ENCODE data around the gene TCF12.

TCF12 gene

DNA sequence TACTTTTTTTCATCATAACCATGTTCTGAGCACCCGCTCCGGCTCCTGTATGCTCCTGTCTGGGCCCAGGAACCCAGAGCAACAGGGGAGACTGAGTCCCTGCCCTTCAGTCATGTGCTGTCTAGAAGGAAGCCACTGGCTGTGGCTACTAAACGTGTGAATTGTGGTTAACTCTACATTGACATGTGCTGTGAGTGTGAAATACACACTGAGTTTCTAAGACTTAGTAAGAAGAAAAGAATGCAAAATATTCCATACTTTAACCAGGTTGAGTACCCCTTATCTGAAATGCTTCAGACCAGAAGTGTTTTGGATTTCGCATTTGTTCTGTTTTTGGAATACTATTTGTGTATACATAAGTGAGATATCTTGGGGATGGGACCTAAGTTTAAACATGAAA, 415.0 kb downstream of the TCF12 start:
- Mint-ChIP-seq H3K9me3 (no peaks in the 10 kb centered on the region), H3K27ac (no peak overlapping the region), H3K27me3 (peaks cover 20% of the 10 kb centered on the region), H3K4me1 (ENCODE audit: low read depth) (peaks cover 2% of the 10 kb centered on the region), H3K4me3 (no peak overlapping the region), H3K36me3 (ENCODE audit: low read depth) (no peaks in the 10 kb centered on the region)
- DNase-seq = no peak

DNA sequence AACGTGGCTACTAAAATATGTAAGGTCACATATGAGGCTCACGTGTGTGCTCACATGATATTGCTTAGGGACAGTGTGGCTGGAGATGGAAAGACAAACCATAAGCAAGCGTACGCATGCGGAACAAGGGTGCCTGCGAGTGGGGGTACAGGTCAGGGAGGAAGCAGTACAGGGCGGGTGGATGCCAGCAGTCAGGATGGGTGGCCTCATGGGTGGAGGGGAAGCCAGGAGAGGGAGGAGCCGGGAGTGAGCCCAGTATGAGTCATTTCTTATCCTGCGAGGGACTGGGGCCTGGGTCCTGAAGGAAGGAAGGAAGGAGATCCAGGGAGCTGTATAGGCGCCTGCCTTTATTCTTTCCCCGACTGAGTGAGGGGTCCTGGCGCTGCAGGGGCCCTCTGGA, 415.8 kb downstream of the TCF12 start:
- Mint-ChIP-seq H3K27me3 (peaks cover 22% of the 10 kb centered on the region), H3K27ac (no peak overlapping the region), H3K36me3 (ENCODE audit: low read depth) (no peaks in the 10 kb centered on the region), H3K9me3 (no peaks in the 10 kb centered on the region), H3K4me1 (ENCODE audit: low read depth) (peaks cover 2% of the 10 kb centered on the region), H3K4me3 (no peak overlapping the region)
- DNase-seq = no peak

DNA sequence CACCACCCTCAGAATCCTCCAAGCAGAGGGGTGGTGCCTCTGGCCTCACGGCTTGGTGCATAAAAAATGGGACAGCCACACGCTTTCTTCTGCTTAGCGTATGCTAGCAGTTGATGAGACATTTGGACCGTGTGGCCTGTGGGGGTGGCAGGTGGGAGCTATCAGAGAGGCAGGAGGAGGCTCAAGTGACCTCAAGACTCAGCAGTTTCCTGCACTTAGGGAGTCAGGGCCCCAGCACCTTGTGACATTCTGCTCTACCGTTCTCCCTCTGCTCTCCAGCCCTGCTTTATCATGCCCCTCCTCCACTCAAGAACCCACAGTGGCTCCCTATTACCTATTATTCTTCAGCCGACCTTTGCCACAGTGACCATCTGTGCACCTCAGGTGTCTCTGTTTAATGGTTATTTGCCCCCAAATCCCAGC, 416.9 kb downstream of the TCF12 start:
- peaks cover 23% of the 10 kb centered on the region for H3K27me3 Mint-ChIP-seq
- H3K4me3 Mint-ChIP-seq = no peak overlapping the region

DNA sequence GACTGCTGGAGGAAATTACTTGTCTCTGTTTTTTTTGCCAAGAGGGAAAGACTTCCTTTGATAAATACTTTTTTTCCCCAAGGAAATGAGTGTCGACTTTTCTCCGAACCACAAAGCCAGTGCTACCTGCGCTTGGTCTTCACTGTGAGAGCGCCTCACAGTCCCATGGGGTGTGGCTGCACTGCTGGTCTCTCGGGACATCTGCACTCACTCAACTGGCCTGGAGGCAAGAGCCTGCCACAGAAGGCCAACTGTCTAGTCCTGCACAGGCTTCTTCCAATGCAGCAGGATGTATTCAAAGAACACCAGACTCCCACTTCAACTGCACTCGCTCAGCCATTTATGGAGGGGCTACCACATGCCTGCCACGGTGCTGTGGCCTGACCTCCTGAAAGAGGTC, 417.3 kb downstream of the TCF12 start:
- no peak for DNase-seq
- no peaks in the 10 kb centered on the region for H3K9me3 Mint-ChIP-seq
- H3K27me3 Mint-ChIP-seq = peaks cover 23% of the 10 kb centered on the region
- no peaks in the 10 kb centered on the region for H3K4me1 Mint-ChIP-seq (ENCODE audit: low read depth)
- no peaks in the 10 kb centered on the region for H3K36me3 Mint-ChIP-seq (ENCODE audit: low read depth)
- H3K4me3 Mint-ChIP-seq = no peak overlapping the region
- no peak overlapping the region for H3K27ac Mint-ChIP-seq

More for the DNA sequence above, 416.9 kb downstream of the TCF12 start:
- no peak for DNase-seq
- H3K36me3 Mint-ChIP-seq (ENCODE audit: low read depth) = no peaks in the 10 kb centered on the region
- no peaks in the 10 kb centered on the region for H3K9me3 Mint-ChIP-seq
- peaks cover 1% of the 10 kb centered on the region for H3K4me1 Mint-ChIP-seq (ENCODE audit: low read depth)
- H3K27ac Mint-ChIP-seq = no peak overlapping the region

DNA sequence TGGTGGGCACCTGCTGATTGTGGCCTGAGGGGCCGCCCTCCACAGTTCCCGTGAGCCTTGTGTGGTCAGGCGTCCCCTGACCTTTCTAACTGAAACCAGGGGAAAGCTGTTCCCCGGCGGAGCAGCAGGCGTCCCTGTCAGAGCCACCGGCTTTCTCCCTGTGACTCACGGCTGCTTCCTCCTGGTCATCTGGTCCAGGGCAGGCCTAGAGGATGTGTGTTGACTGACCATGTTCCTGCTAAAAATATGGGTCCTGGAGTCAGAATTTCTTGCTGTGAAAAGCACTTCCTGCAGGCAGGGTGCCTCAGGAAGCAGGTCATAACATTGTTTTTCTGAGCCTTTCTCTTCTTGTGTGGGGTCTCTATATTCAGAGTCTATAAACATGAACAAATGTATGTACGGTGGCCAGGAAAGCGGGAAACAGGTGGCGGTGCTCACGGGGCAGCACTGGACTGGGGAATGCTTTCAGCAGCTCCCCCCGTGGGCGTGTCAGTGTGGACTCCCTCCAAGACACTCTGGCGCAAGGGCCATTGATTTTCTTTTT, 419.5 kb downstream of the TCF12 start:
- Mint-ChIP-seq H3K36me3 (ENCODE audit: low read depth) (no peaks in the 10 kb centered on the region), H3K4me1 (ENCODE audit: low read depth) (no peaks in the 10 kb centered on the region), H3K27me3 (peaks cover 23% of the 10 kb centered on the region), H3K9me3 (no peaks in the 10 kb centered on the region), H3K4me3 (no peak overlapping the region), H3K27ac (no peak overlapping the region)
- no peak for DNase-seq

DNA sequence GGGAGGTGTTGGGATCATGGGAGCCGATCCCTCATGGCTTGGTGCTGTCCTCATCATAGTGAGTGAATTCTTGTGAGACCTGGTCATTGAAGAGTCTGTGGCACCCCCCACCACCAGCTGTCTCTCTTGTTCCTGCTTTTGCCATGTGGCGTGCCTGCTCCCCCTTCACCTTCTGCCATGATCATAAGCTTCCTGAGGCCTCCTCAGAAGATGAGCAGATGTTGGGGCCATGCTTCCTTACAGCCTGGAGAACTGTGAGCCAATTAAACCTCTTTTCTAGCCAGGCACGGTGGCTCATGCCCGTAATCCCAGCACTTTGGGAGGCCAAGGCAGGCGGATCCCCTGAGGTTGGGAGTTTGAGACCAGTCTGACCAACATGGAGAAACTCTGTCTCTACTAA, 420.9 kb downstream of the TCF12 start:
- no peaks in the 10 kb centered on the region for H3K36me3 Mint-ChIP-seq (ENCODE audit: low read depth)
- H3K27me3 Mint-ChIP-seq = peaks cover 21% of the 10 kb centered on the region
- H3K4me3 Mint-ChIP-seq = no peak overlapping the region
- H3K4me1 Mint-ChIP-seq (ENCODE audit: low read depth) = no peaks in the 10 kb centered on the region
- DNase-seq = no peak
- no peaks in the 10 kb centered on the region for H3K9me3 Mint-ChIP-seq
- H3K27ac Mint-ChIP-seq = no peak overlapping the region
